MCF 10A (cell line): Measurements from ENCODE around the gene GPD1L. TPM values are rescaled to one million over a fixed set of nuclear protein-coding genes. Genes with fewer than 3 reads are reported as not detected.

Source experiments
- BruUV-seq: library from RNA; stranded (reverse); fragments of 400-500 nt; replicated peaks from 2 replicates; lab custom pipeline; 2021; lab: Mats Ljungman, UMichigan
- CTCF ChIA-PET: fragments of 300-600 bp; sonication (Branson Sonifier 250); formaldehyde crosslinking; extraction: SDS; loops from one replicate; lab custom pipeline; 2021; ENCODE audit warnings: antibody characterized with exemption, inconsistent platforms; lab: Yijun Ruan, JAX
- POLR2A ChIA-PET: fragments of 300-600, 350-650 bp; sonication (Branson Sonifier 250); formaldehyde crosslinking; extraction: SDS; loops from one replicate; lab custom pipeline; 2020; ENCODE audit warnings: antibody characterized with exemption, inconsistent platforms; lab: Yijun Ruan, JAX
- DNase-seq: peaks from one replicate; pipeline ENCODE4 v3.0.0-alpha.2; 2018; ENCODE audit not compliant: unreplicated experiment
- H3K27ac Mint-ChIP-seq: one replicate; pipeline ENCODE4 v1.8.0; 2022; ENCODE audit warnings: mild to moderate bottlenecking, low read depth, mixed read lengths; ENCODE audit not compliant: unreplicated experiment
- H3K27me3 Mint-ChIP-seq: one replicate; pipeline ENCODE4 v1.8.0; 2022; ENCODE audit warnings: mixed read lengths; ENCODE audit not compliant: insufficient read depth, unreplicated experiment
- H3K36me3 Mint-ChIP-seq: one replicate; pipeline ENCODE4 v1.8.0; 2022; ENCODE audit warnings: mild to moderate bottlenecking, moderate library complexity, mixed read lengths; ENCODE audit not compliant: insufficient read depth, unreplicated experiment
- H3K4me1 Mint-ChIP-seq: one replicate; pipeline ENCODE4 v1.8.0; 2022; ENCODE audit warnings: mixed read lengths; ENCODE audit not compliant: insufficient read depth, unreplicated experiment
- H3K4me3 Mint-ChIP-seq: one replicate; pipeline ENCODE4 v1.8.0; 2022; ENCODE audit warnings: mild to moderate bottlenecking, moderate library complexity, mixed read lengths; ENCODE audit not compliant: unreplicated experiment
- H3K9me3 Mint-ChIP-seq: one replicate; pipeline ENCODE4 v1.8.0; 2022; ENCODE audit warnings: mixed read lengths; ENCODE audit not compliant: unreplicated experiment
- CTCF ChIP-seq: fragments of 200-600 bp; IDR thresholded peaks from one replicate; pipeline ENCODE4 v1.8.0; 2022; ENCODE audit warnings: antibody characterized with exemption, mild to moderate bottlenecking; ENCODE audit not compliant: unreplicated experiment
- intact Hi-C: fragments of 100-400 bp; cut with micrococcal nuclease; formaldehyde crosslinking; loops from 2 replicates; pipeline ENCODE4 v1.14.1; 2022
- total RNA-seq: library from RNA; stranded (reverse); gene quantifications from 2 replicates; pipeline ENCODE4 v1.2.3, GENCODE V29; 2022

The GPD1L gene
- total RNA-seq, 1 experiment from 2014 or later = 9.7 TPM

GRCh38 chr3:32146746-32147211 lies 40.4 kb downstream of the GPD1L start:
- no TSS peak for BruUV-seq
- ChIA-PET POLR2A (no interaction called here), CTCF (interaction anchor here (0.8 kb wide), 1 partner anchor 123 kb away, joined by 4 read pairs; no protein-coding TSS in a partner anchor)
- no peak for TF ChIP-seq CTCF
- H3K27me3 Mint-ChIP-seq = no peaks in the 10 kb centered on the region
- DNase-seq = no peak
- no peak overlapping the region for H3K27ac Mint-ChIP-seq
- peaks cover 38% of the 10 kb centered on the region for H3K36me3 Mint-ChIP-seq
- no peak overlapping the region for H3K4me3 Mint-ChIP-seq
- H3K4me1 Mint-ChIP-seq = peaks cover 6% of the 10 kb centered on the region
- intact Hi-C loops = loop anchor here (10.0 kb wide), 1 partner anchor 592 kb away; no protein-coding TSS in a partner anchor
- H3K9me3 Mint-ChIP-seq = no peaks in the 10 kb centered on the region

DNA sequence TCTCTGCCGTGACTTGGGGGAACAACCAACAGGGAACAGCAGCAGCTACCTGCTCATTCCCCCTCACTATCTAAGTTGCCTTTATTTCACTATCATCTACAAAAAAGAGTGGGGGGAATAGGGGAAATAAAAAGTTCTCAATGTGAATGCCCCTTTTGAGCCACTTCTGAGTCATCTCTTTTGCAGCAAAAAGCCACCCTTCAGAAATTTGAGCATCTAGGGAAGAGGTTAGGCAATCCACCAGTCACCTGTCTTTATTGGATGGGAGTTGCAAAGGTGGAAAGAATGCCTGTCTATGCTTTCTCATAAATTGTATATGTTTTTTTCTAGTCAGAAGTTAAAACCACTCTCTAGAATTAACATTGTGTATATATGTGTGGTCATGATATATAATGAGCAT lies 41.1 kb downstream of the GPD1L start:
- POLR2A ChIA-PET = no interaction called here
- no peaks in the 10 kb centered on the region for H3K27me3 Mint-ChIP-seq
- intact Hi-C loops = loop anchor here (10.0 kb wide), 1 partner anchor 593 kb away; no protein-coding TSS in a partner anchor
- peaks cover 6% of the 10 kb centered on the region for H3K4me1 Mint-ChIP-seq
- CTCF ChIA-PET = interaction anchor here (0.8 kb wide), 1 partner anchor 123 kb away, joined by 4 read pairs; no protein-coding TSS in a partner anchor
- peaks cover 41% of the 10 kb centered on the region for H3K36me3 Mint-ChIP-seq
- no peak overlapping the region for H3K27ac Mint-ChIP-seq
- no peak overlapping the region for H3K4me3 Mint-ChIP-seq
- no TSS peak for BruUV-seq
- no peak for TF ChIP-seq CTCF
- peak; percentile 34 for DNase-seq
- no peaks in the 10 kb centered on the region for H3K9me3 Mint-ChIP-seq

GRCh38 chr3:32147933-32148332 lies 41.5 kb downstream of the GPD1L start:
- peaks cover 6% of the 10 kb centered on the region for H3K4me1 Mint-ChIP-seq
- no peak for DNase-seq
- intact Hi-C loops = loop anchor here (10.0 kb wide), 1 partner anchor 593 kb away; no protein-coding TSS in a partner anchor
- no peak overlapping the region for H3K27ac Mint-ChIP-seq
- H3K4me3 Mint-ChIP-seq = no peak overlapping the region
- no TSS peak for BruUV-seq
- no peak for TF ChIP-seq CTCF
- no peaks in the 10 kb centered on the region for H3K9me3 Mint-ChIP-seq
- peaks cover 41% of the 10 kb centered on the region for H3K36me3 Mint-ChIP-seq
- no peaks in the 10 kb centered on the region for H3K27me3 Mint-ChIP-seq
- ChIA-PET CTCF (no interaction called here), POLR2A (no interaction called here)

GRCh38 chr3:32148351-32148750 lies 41.9 kb downstream of the GPD1L start:
- TF ChIP-seq CTCF = no peak
- Mint-ChIP-seq H3K27ac (no peak overlapping the region), H3K9me3 (no peaks in the 10 kb centered on the region), H3K27me3 (no peaks in the 10 kb centered on the region), H3K4me1 (peaks cover 6% of the 10 kb centered on the region), H3K36me3 (peaks cover 41% of the 10 kb centered on the region), H3K4me3 (no peak overlapping the region)
- no TSS peak for BruUV-seq
- intact Hi-C loops = loop anchor here (10.0 kb wide), 1 partner anchor 594 kb away; no protein-coding TSS in a partner anchor
- ChIA-PET POLR2A (no interaction called here), CTCF (no interaction called here)
- DNase-seq = no peak
